Karpas-422 (cell line): Measurements from ENCODE around the gene YIF1B. TPM values are rescaled to one million over a fixed set of nuclear protein-coding genes. Genes with fewer than 3 reads are reported as not detected.

Experiments
- DNase-seq: peaks from one replicate; pipeline ENCODE4 v3.0.0-alpha.2; 2015
- H2AFZ ChIP-seq: fragments of 200-600 bp; sonication (generic); 2 replicates; pipeline ENCODE4 v1.6.1; 2014; ENCODE audit warnings: antibody characterized with exemption, low read length, mixed read lengths
- H3K27ac ChIP-seq: fragments of 200-600 bp; sonication (generic); 2 replicates; pipeline ENCODE4 v1.5.1; 2014; ENCODE audit warnings: mild to moderate bottlenecking, low read length, moderate library complexity
- H3K27me3 ChIP-seq: fragments of 200-600 bp; sonication (generic); 2 replicates; pipeline ENCODE4 v1.6.1; 2014; ENCODE audit warnings: low read length, mixed read lengths
- H3K36me3 ChIP-seq: fragments of 200-600 bp; sonication (generic); 2 replicates; pipeline ENCODE4 v1.6.1; 2014; ENCODE audit warnings: low read length, mixed read lengths; ENCODE audit not compliant: insufficient read depth
- H3K4me1 ChIP-seq: fragments of 200-600 bp; sonication (generic); 2 replicates; pipeline ENCODE4 v1.6.1; 2014; ENCODE audit warnings: mild to moderate bottlenecking, low read length, mixed read lengths
- H3K4me2 ChIP-seq: fragments of 200-600 bp; sonication (generic); 2 replicates; pipeline ENCODE4 v1.6.1; 2014; ENCODE audit warnings: low read length, low read depth, mild to moderate bottlenecking; ENCODE audit not compliant: poor library complexity, severe bottlenecking
- H3K4me3 ChIP-seq: fragments of 200-600 bp; sonication (generic); 2 replicates; pipeline ENCODE4 v1.5.1; 2014; ENCODE audit warnings: mild to moderate bottlenecking, antibody characterized with exemption, low read length, mixed read lengths
- H3K79me2 ChIP-seq: fragments of 200-600 bp; sonication (generic); 2 replicates; pipeline ENCODE4 v1.6.1; 2014; ENCODE audit warnings: mild to moderate bottlenecking, low read length, mixed read lengths
- H3K9ac ChIP-seq: fragments of 200-600 bp; sonication (generic); 2 replicates; pipeline ENCODE4 v1.6.0; 2014; ENCODE audit warnings: low read length
- H3K9me2 ChIP-seq: fragments of 200-600 bp; sonication (generic), shearing (Covaris generic); replicated peaks from 2 replicates; pipeline ENCODE4 v1.6.0; 2014; ENCODE audit warnings: mild to moderate bottlenecking, low read length, moderate library complexity; ENCODE audit not compliant: insufficient read depth
- H3K9me3 ChIP-seq: fragments of 300-700, 200-600 bp; sonication (generic); 2 replicates; pipeline ENCODE4 v1.6.1; 2014; ENCODE audit warnings: low read length, mixed read lengths
- H4K20me1 ChIP-seq: fragments of 200-600 bp; sonication (generic); 2 replicates; pipeline ENCODE4 v1.6.1; 2014; ENCODE audit warnings: mild to moderate bottlenecking, antibody characterized with exemption, low read length, low read depth; ENCODE audit not compliant: insufficient read depth
- total RNA-seq: library from RNA; depleted of rRNA; stranded (reverse); fragments of >200 nt; shearing (Covaris generic); gene quantifications from 2 replicates; pipeline ENCODE4 v1.2.3, GENCODE V29; 2014; ENCODE audit warnings: low replicate concordance

YIF1B gene
- total RNA-seq, 1 experiment from 2014 or later = 31.0 TPM

DNA sequence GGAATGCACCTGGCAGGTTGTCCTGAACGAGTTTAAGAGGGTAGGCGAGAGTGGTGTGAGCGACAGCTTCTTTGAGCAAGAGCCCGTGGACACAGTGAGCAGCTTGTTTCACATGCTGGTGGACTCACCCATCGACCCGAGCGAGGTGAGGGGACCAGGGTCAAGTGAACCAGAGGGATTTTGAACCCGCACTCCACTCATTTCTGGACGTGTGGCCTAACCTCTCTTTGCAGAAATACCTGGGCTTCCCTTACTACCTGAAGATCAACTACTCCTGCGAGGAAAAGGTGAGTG lies 21.6 kb upstream of the YIF1B start:
- H3K27ac ChIP-seq = no peak overlapping the region
- peak overlapping the region; percentile 77 for H3K4me3 ChIP-seq
- no peaks in the 10 kb centered on the region for H3K36me3 ChIP-seq
- H3K9me2 ChIP-seq = no peaks in the 10 kb centered on the region
- peaks cover 13% of the 10 kb centered on the region for H3K4me1 ChIP-seq
- no peaks in the 10 kb centered on the region for H4K20me1 ChIP-seq
- H3K9ac ChIP-seq = peak overlapping the region; percentile 71
- no peaks in the 10 kb centered on the region for H3K9me3 ChIP-seq
- no peaks in the 10 kb centered on the region for H3K79me2 ChIP-seq
- H3K4me2 ChIP-seq = peak overlapping the region; percentile 95
- DNase-seq = no peak
- no peaks in the 10 kb centered on the region for H3K27me3 ChIP-seq
- H2AFZ ChIP-seq = peak overlapping the region; percentile 64; the same call in 1 of the 2 replicates

DNA sequence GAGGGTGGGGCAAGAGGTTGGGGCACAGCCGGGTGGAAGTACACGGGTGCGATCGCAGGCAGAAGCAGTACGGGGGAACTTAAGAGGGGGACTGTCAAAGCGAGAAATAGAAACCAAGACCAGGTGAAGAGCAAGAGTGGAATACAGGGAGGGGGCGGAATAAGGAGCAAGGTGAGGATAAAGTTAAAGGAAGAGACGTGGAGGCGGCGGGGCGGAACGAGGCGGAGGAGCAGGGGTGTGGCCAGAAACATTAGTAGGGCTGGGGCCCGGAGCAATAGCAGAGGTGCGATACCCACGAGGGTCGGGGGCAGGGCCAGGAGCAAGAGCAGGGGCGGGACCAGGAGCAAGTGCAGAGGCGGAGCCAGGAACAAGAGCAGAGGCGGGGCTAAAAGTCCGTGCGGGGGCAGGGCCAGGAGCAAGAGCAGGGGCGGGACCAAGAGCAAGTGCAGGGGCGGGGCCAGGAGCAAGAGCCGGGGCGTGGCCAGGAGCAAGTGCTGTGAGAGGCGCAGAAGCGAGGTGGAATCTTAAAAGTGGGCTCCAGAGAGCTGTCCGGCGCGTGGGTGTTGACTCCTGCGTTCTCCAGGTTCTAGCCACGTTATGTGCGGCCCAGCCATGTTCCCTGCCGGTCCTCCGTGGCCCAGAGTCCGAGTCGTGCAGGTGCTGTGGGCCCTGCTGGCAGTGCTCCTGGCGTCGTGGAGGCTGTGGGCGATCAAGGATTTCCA lies 21.1 kb upstream of the YIF1B start:
- H3K27me3 ChIP-seq = no peaks in the 10 kb centered on the region
- H3K4me1 ChIP-seq = peaks cover 13% of the 10 kb centered on the region
- peak overlapping the region; percentile 72 for H3K9ac ChIP-seq
- no peaks in the 10 kb centered on the region for H3K9me3 ChIP-seq
- no peaks in the 10 kb centered on the region for H4K20me1 ChIP-seq
- peak; percentile 98 for DNase-seq
- peak overlapping the region; percentile 77 for H3K4me3 ChIP-seq
- H3K36me3 ChIP-seq = no peaks in the 10 kb centered on the region
- no peaks in the 10 kb centered on the region for H3K9me2 ChIP-seq
- H3K4me2 ChIP-seq = peak overlapping the region; percentile 95
- peak overlapping the region; percentile 87; the same call in 1 of the 2 replicates for H2AFZ ChIP-seq
- H3K79me2 ChIP-seq = no peaks in the 10 kb centered on the region
- peak overlapping the region; percentile 83 for H3K27ac ChIP-seq

DNA sequence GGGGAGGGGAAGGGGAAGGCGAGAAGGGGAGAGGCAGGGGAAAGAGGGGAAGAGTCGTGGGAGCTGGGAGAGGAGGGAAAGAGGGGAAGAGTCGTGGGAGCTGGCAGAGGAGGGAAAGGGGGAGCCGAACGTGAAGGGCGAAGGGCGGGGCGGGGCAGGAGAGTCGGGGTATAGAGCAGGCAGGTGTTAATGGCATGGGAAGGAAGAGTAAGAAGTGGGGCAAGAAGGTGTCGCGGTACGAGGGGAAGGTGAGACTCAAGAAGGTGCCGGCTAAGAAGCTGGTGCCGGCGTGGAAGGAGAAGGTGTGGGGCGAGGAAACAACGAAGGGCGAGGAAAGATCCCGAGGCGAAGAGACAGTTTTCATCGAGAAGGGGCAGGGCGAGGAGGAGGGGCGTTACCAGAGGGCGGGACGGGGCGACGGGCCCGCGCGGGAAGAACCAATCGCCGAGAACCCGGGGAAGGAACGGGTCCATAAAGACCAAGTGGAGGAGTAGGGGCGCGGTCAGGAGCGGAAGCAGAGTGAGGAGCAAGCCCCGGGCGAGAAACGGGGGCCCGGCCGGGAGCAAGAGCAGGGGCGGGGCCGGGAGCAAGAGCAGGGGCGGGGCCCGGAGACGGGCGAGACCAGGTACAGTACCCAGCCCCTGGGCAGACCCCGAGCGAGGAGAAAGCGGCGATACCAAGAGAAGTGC lies 20.3 kb upstream of the YIF1B start:
- H3K9me3 ChIP-seq = no peaks in the 10 kb centered on the region
- H3K4me3 ChIP-seq = peak overlapping the region; percentile 77
- H3K4me1 ChIP-seq = peaks cover 13% of the 10 kb centered on the region
- peak; percentile 98 for DNase-seq
- H3K36me3 ChIP-seq = no peaks in the 10 kb centered on the region
- no peaks in the 10 kb centered on the region for H3K79me2 ChIP-seq
- H2AFZ ChIP-seq = peak overlapping the region; percentile 87; the same call in 1 of the 2 replicates
- H3K27me3 ChIP-seq = no peaks in the 10 kb centered on the region
- H3K9ac ChIP-seq = peak overlapping the region; percentile 72
- H3K4me2 ChIP-seq = peak overlapping the region; percentile 95
- peak overlapping the region; percentile 83 for H3K27ac ChIP-seq
- H4K20me1 ChIP-seq = no peaks in the 10 kb centered on the region
- no peaks in the 10 kb centered on the region for H3K9me2 ChIP-seq

DNA sequence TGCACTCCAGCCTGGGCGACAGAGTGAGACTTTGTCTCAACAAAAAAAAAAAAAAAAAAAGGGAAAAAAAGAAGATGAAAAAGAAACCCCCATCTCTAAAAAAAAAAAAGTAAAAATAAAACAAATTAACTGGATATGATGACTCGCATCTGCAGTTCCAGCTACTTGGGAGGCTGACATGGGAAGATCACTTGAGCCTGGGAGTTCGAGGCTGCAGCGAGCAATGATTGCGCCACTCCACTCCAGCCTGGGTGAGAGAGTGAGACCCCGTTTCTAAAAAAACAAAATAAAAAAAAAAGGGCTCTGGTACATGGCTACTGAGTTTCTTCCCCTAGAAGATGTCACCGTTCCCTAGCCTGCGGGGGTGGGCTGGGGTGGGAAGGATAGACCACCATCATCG lies 17.5 kb upstream of the YIF1B start:
- Histone ChIP-seq H3K9me3 (no peaks in the 10 kb centered on the region), H3K27me3 (no peaks in the 10 kb centered on the region), H2AFZ (no peak overlapping the region), H3K4me2 (no peak overlapping the region), H3K9me2 (no peaks in the 10 kb centered on the region), H3K9ac (no peak overlapping the region), H3K27ac (no peak overlapping the region), H3K4me1 (peaks cover 13% of the 10 kb centered on the region), H3K4me3 (no peak overlapping the region), H4K20me1 (no peaks in the 10 kb centered on the region), H3K36me3 (no peaks in the 10 kb centered on the region), H3K79me2 (no peaks in the 10 kb centered on the region)
- DNase-seq = no peak

DNA sequence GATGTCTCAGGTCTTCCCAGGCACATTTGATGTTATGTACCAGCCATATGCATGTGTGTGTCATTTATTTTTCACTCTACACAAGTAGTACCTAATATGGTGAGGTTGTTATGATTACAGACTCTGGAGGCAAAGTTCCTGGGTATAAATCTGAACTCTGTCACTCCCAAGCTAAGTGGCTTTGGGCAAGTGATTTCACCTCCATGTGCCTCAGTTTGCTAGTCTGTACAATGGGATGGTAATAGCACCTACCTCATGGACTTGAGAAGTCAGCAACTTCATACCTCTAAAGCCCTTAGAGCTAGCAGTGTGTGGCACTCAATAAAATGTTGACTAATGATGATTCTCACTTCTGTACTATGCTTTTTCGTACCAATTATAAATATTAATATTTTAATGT lies 16.0 kb upstream of the YIF1B start:
- no peaks in the 10 kb centered on the region for H3K79me2 ChIP-seq
- H3K4me2 ChIP-seq = no peak overlapping the region
- no peaks in the 10 kb centered on the region for H3K27me3 ChIP-seq
- no peak overlapping the region for H3K4me3 ChIP-seq
- H2AFZ ChIP-seq = no peak overlapping the region
- no peaks in the 10 kb centered on the region for H3K36me3 ChIP-seq
- no peak overlapping the region for H3K9ac ChIP-seq
- no peaks in the 10 kb centered on the region for H4K20me1 ChIP-seq
- no peak for DNase-seq
- H3K27ac ChIP-seq = no peak overlapping the region
- H3K4me1 ChIP-seq = peaks cover 7% of the 10 kb centered on the region
- H3K9me2 ChIP-seq = no peaks in the 10 kb centered on the region
- H3K9me3 ChIP-seq = no peaks in the 10 kb centered on the region

DNA sequence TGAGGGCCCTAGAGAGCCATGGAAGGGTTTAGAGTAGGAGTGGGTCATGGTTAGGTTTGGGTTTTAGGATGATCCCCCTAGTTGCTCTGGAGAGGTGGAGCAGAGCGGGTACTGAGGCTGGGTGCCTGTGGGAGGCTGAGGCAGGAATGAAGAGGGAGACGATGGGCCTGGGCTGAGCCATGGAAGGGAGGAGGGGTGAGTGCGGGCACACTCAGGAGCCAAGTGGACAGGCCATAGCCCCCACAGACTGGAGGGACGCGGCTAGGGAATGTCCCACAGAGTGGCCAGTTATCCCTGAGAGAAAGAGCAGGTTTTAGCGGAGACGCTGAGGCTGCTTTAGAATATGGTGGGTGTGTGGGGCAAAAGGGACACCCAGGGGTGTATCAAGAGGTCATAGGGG lies 13.9 kb upstream of the YIF1B start:
- Histone ChIP-seq H4K20me1 (no peaks in the 10 kb centered on the region), H3K27me3 (no peaks in the 10 kb centered on the region), H3K4me3 (no peak overlapping the region), H3K27ac (no peak overlapping the region), H3K36me3 (no peaks in the 10 kb centered on the region), H3K9me2 (no peaks in the 10 kb centered on the region), H3K79me2 (no peaks in the 10 kb centered on the region), H3K4me1 (no peaks in the 10 kb centered on the region), H3K4me2 (no peak overlapping the region), H2AFZ (no peak overlapping the region), H3K9ac (no peak overlapping the region), H3K9me3 (no peaks in the 10 kb centered on the region)
- DNase-seq = no peak

DNA sequence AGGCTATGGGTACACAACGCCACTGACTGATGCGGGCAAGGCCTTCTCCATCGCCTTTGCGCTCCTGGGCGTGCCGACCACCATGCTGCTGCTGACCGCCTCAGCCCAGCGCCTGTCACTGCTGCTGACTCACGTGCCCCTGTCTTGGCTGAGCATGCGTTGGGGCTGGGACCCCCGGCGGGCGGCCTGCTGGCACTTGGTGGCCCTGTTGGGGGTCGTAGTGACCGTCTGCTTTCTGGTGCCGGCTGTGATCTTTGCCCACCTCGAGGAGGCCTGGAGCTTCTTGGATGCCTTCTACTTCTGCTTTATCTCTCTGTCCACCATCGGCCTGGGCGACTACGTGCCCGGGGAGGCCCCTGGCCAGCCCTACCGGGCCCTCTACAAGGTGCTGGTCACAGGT lies 10.8 kb upstream of the YIF1B start:
- H3K4me2 ChIP-seq = no peak overlapping the region
- no peak for DNase-seq
- H3K36me3 ChIP-seq = no peaks in the 10 kb centered on the region
- H3K9ac ChIP-seq = no peak overlapping the region
- no peak overlapping the region for H3K4me3 ChIP-seq
- no peaks in the 10 kb centered on the region for H3K4me1 ChIP-seq
- H3K27ac ChIP-seq = no peak overlapping the region
- no peaks in the 10 kb centered on the region for H3K27me3 ChIP-seq
- H3K79me2 ChIP-seq = no peaks in the 10 kb centered on the region
- no peaks in the 10 kb centered on the region for H4K20me1 ChIP-seq
- no peaks in the 10 kb centered on the region for H3K9me3 ChIP-seq
- no peak overlapping the region for H2AFZ ChIP-seq
- no peaks in the 10 kb centered on the region for H3K9me2 ChIP-seq

DNA sequence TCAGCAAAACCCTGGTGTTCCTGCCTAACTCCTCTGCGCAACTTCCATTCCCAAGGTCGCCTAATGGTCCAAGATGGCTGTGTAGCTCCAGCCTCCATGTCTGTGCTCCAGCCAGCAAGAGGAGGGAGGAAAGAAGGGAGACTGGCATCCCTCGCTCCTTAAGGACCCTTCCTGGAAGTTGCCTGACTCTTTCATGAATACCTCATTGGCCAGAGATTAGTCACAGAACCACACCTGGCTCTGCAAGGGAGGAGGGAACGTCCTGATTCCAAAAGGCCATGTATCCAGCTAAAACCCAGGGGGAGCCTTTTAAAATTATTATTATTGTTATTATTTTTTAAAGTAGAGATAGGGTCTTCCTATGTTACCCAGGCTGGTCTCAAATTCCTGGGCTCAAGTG lies 8.7 kb upstream of the YIF1B start:
- H4K20me1 ChIP-seq = no peaks in the 10 kb centered on the region
- no peak overlapping the region for H3K4me2 ChIP-seq
- no peak overlapping the region for H3K27ac ChIP-seq
- H3K27me3 ChIP-seq = no peaks in the 10 kb centered on the region
- no peak overlapping the region for H3K9ac ChIP-seq
- no peaks in the 10 kb centered on the region for H3K79me2 ChIP-seq
- 0 out of 2 replicates have a peak, but pooled peaks cover 4% of the 10 kb centered on the region for H3K4me1 ChIP-seq
- no peaks in the 10 kb centered on the region for H3K9me3 ChIP-seq
- no peak overlapping the region for H2AFZ ChIP-seq
- DNase-seq = no peak
- no peak overlapping the region for H3K4me3 ChIP-seq
- H3K9me2 ChIP-seq = no peaks in the 10 kb centered on the region
- no peaks in the 10 kb centered on the region for H3K36me3 ChIP-seq
